ENCODE results near the gene IRX1. TPM values are rescaled to one million over a fixed set of nuclear protein-coding genes. Genes with fewer than 3 reads are reported as not detected.

The IRX1 gene
- polyA plus RNA-seq, 1 experiment: 0.33 TPM

DNA sequence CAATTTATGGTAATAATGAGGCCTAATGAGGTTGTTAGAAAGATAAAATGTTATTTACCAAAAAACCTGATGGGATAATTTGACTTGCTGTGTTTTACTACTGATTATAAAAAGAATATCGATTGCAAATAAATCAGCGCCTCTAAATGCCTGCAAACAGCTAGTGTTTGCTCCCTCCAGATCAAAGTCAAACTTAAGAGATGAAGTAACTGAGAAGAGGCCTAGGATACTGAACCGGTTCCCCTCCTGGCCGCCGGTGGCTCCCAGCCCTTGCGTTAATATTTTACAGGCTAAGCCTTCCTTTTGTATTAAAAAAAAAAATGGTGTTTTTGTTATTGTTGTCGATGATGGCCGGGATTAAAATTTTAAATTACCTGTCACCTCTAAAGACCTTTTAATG, 2.6 kb downstream of the IRX1 start:
- no peaks in the 10 kb centered on the region for H3K36me3 ChIP-seq (ENCODE audit: control insufficient read depth, insufficient read depth, low read length)
- TF ChIP-seq, protein P1, sequence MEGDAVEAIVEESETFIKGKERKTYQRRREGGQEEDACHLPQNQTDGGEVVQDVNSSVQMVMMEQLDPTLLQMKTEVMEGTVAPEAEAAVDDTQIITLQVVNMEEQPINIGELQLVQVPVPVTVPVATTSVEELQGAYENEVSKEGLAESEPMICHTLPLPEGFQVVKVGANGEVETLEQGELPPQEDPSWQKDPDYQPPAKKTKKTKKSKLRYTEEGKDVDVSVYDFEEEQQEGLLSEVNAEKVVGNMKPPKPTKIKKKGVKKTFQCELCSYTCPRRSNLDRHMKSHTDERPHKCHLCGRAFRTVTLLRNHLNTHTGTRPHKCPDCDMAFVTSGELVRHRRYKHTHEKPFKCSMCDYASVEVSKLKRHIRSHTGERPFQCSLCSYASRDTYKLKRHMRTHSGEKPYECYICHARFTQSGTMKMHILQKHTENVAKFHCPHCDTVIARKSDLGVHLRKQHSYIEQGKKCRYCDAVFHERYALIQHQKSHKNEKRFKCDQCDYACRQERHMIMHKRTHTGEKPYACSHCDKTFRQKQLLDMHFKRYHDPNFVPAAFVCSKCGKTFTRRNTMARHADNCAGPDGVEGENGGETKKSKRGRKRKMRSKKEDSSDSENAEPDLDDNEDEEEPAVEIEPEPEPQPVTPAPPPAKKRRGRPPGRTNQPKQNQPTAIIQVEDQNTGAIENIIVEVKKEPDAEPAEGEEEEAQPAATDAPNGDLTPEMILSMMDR (IDR thresholded peaks at IDR 0.05; ENCODE audit: insufficient read depth, low read depth, low read length): no peak
- ChIA-PET CTCF (interaction anchor here (1.1 kb wide), 1 partner anchor 11 kb away, joined by 3 read pairs; no protein-coding TSS in a partner anchor), POLR2A (no interaction called here)
- H3K4me3 ChIP-seq (ENCODE audit: low read depth, low read length): no peak overlapping the region
- DNase-seq (ENCODE audit: low read depth): no peak
- peaks cover 2% of the 10 kb centered on the region for H3K27me3 ChIP-seq (ENCODE audit: control insufficient read depth, insufficient read depth, low read length)

GRCh38 chr5:3598769-3599211, 3.2 kb downstream of the IRX1 start:
- no peaks in the 10 kb centered on the region for H3K36me3 ChIP-seq (ENCODE audit: control insufficient read depth, insufficient read depth, low read length)
- H3K27me3 ChIP-seq (ENCODE audit: control insufficient read depth, insufficient read depth, low read length): peaks cover 2% of the 10 kb centered on the region
- TF ChIP-seq, protein P1 (IDR thresholded peaks at IDR 0.05; ENCODE audit: insufficient read depth, low read depth, low read length): no peak
- no peak for DNase-seq (ENCODE audit: low read depth)
- ChIA-PET POLR2A (no interaction called here), CTCF (interaction anchor here (1.1 kb wide), 1 partner anchor 10 kb away, joined by 3 read pairs; no protein-coding TSS in a partner anchor)
- no peak overlapping the region for H3K4me3 ChIP-seq (ENCODE audit: low read depth, low read length)

- ChIA-PET POLR2A (no interaction called here), CTCF (no interaction called here)
- DNase-seq (ENCODE audit: low read depth): no peak
- TF ChIP-seq, protein P1 (IDR thresholded peaks at IDR 0.05; ENCODE audit: insufficient read depth, low read depth, low read length): no peak
- Histone ChIP-seq H3K4me3 (ENCODE audit: low read depth, low read length) (no peak overlapping the region), H3K27me3 (ENCODE audit: control insufficient read depth, insufficient read depth, low read length) (peaks cover 2% of the 10 kb centered on the region), H3K36me3 (ENCODE audit: control insufficient read depth, insufficient read depth, low read length) (no peaks in the 10 kb centered on the region)
Measured at GRCh38 chr5:3599226-3600105, 3.8 kb downstream of the IRX1 start.

DNA sequence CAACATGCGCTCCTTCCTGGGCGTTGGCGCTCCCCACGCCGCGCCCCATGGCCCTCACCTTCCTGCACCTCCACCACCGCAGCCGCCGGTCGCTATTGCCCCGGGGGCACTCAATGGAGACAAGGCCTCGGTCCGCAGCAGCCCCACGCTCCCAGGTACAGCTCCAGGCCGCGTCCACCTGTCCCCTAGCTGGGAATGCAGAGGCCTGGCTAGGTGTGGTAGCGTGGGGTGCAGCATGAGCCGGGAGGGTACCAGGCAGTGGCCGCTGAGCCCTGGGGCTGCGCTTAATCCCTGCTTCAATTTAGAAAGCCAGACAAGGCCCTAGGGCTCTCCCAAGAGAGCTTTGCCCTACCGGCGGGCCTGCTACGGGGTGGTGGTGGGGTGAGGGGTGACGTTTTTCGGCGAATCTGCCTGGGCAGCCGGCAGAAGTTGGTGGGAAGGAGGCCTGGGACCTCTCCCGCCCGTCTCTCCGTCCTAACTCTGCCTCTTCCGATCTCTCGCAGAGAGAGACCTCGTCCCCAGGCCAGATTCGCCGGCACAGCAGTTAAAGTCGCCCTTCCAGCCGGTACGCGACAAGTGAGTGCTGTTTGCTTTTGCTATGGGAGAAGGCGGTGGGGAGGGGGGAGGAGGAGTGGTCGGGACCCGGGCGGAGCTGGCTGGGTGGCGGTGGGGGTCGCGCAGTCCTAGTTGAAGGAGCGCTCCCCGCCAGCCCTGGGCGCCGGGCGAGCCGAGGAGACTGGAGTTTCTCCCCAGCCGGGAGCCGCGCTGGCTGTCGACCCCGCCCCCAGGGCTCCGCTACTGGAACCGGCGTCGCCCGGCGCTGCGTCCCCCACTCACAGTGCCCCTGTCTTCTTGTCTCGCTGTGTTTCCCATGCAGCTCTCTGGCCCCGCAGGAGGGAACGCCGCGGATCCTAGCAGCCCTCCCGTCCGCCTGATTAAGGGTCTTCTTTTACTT, 4.8 kb downstream of the IRX1 start:
- ChIA-PET POLR2A (no interaction called here), CTCF (no interaction called here)
- peaks cover 2% of the 10 kb centered on the region for H3K27me3 ChIP-seq (ENCODE audit: control insufficient read depth, insufficient read depth, low read length)
- TF ChIP-seq, protein P1 (IDR thresholded peaks at IDR 0.05; ENCODE audit: insufficient read depth, low read depth, low read length): no peak
- no peak overlapping the region for H3K4me3 ChIP-seq (ENCODE audit: low read depth, low read length)
- DNase-seq (ENCODE audit: low read depth): no peak
- no peaks in the 10 kb centered on the region for H3K36me3 ChIP-seq (ENCODE audit: control insufficient read depth, insufficient read depth, low read length)
